BJ (cell line): Measurements from ENCODE around the gene ZNF682. TPM values are rescaled to one million over a fixed set of nuclear protein-coding genes. Genes with fewer than 3 reads are reported as not detected.
"Not testable (repeated sequence)": the region's sequence is repeated elsewhere in the genome, so short reads cannot be mapped to it uniquely, and the experiment has no call there.

ENCODE experiments used
- CTCF ChIA-PET: fragments of 350-600 bp; formaldehyde crosslinking; extraction: SDS; loops from one replicate; lab custom pipeline; 2021; ENCODE audit warnings: antibody characterized with exemption, inconsistent platforms; lab: Yijun Ruan, JAX
- POLR2A ChIA-PET: fragments of 300-600 bp; sonication (Branson Sonifier 250); formaldehyde crosslinking; extraction: SDS; loops from one replicate; lab custom pipeline; 2021; ENCODE audit warnings: antibody characterized with exemption; lab: Charles Lee
- DNase-seq: peaks from one replicate; pipeline ENCODE4 v3.0.0-alpha.2; 2011; ENCODE audit warnings: low read depth
- H3K27me3 ChIP-seq: 2 replicates; pipeline ENCODE4 v1.6.0; 2011; ENCODE audit warnings: low read length; ENCODE audit not compliant: control insufficient read depth, insufficient read depth
- H3K36me3 ChIP-seq: 2 replicates; pipeline ENCODE4 v1.5.1; 2011; ENCODE audit warnings: low read length; ENCODE audit not compliant: control insufficient read depth, insufficient read depth
- H3K4me3 ChIP-seq: 2 replicates; pipeline ENCODE4 v1.5.1; 2011; ENCODE audit warnings: low read depth, mild to moderate bottlenecking, control low read depth, low read length
- CTCF ChIP-seq: IDR thresholded peaks from 2 replicates; pipeline ENCODE4 v1.5.1; 2011; ENCODE audit warnings: low read depth, mild to moderate bottlenecking, control low read depth, inconsistent platforms, low read length, moderate library complexity; ENCODE audit not compliant: insufficient read depth
- polyA minus RNA-seq: library from RNA; depleted of rRNA, polyadenylated mRNA; stranded (reverse); fragments of >200 nt; gene quantifications from 2 replicates; pipeline ENCODE4 v1.2.3, GENCODE V29; 2011; rRNA and poly(A)+ RNA removed
- polyA plus RNA-seq: library from polyadenylated mRNA; depleted of rRNA; stranded (reverse); fragments of >200 nt; gene quantifications from 2 replicates; pipeline ENCODE4 v1.2.3, GENCODE V29; 2011; rRNA removed

Gene ZNF682
- 0.70 and 1.3 TPM in 2 replicates for polyA plus RNA-seq
- polyA minus RNA-seq, result 0.31 and 0.47 TPM in 2 replicates

GRCh38 chr19:20039203-20039723 lies at the start of gene ZNF682:
Gene ZNF682 (minus strand): TSS chr19:20039505. CDS start chr19:20039345, 160 bp downstream.
- DNase-seq, result peak; percentile 57
- peak within 1 kb of the TSS; percentile 85 for H3K4me3 ChIP-seq
- no peak for TF ChIP-seq CTCF
- ChIA-PET POLR2A (no interaction called here), CTCF (interaction anchor here (0.9 to 1.2 kb wide), 2 partner anchors 13 to 42 kb away, joined by 3 read pairs; no protein-coding TSS in a partner anchor)
- no peaks in the 10 kb centered on the region for H3K36me3 ChIP-seq
- no peaks in the 10 kb centered on the region for H3K27me3 ChIP-seq

GRCh38 chr19:20082876-20083275 lies 43.6 kb upstream of the ZNF682 start:
- CTCF ChIA-PET, POLR2A ChIA-PET, H3K4me3 ChIP-seq: not testable (repeated sequence)

GRCh38 chr19:20082232-20082833 lies 43.0 kb upstream of the ZNF682 start:
- POLR2A ChIA-PET, H3K36me3 ChIP-seq, DNase-seq, CTCF ChIA-PET, H3K27me3 ChIP-seq, H3K4me3 ChIP-seq: not testable (repeated sequence)

More at GRCh38 chr19:20082876-20083275, 43.6 kb upstream of the ZNF682 start:
- not testable (repeated sequence) for H3K36me3 ChIP-seq, H3K27me3 ChIP-seq, DNase-seq

GRCh38 chr19:20080656-20081055 lies 41.4 kb upstream of the ZNF682 start:
- H3K36me3 ChIP-seq, result no peaks in the 10 kb centered on the region
- H3K27me3 ChIP-seq, result no peaks in the 10 kb centered on the region
- DNase-seq, result no peak
- ChIA-PET POLR2A (no interaction called here), CTCF (no interaction called here)
- TF ChIP-seq CTCF, result no peak
- H3K4me3 ChIP-seq, result no peak overlapping the region

GRCh38 chr19:20079476-20079875 lies 40.2 kb upstream of the ZNF682 start:
- Histone ChIP-seq H3K27me3 (no peaks in the 10 kb centered on the region), H3K4me3 (no peak overlapping the region), H3K36me3 (no peaks in the 10 kb centered on the region)
- ChIA-PET CTCF (no interaction called here), POLR2A (no interaction called here)
- DNase-seq, result no peak
- no peak for TF ChIP-seq CTCF

- ChIA-PET POLR2A (no interaction called here), CTCF (interaction anchor here (1.4 kb wide), 1 partner anchor 15 kb away, joined by 4 read pairs; no protein-coding TSS in a partner anchor)
- Histone ChIP-seq H3K36me3 (no peaks in the 10 kb centered on the region), H3K4me3 (peak overlapping the region; percentile 47), H3K27me3 (no peaks in the 10 kb centered on the region)
- TF ChIP-seq CTCF, result no peak
- no peak for DNase-seq
Measured at GRCh38 chr19:20078581-20079031, 39.3 kb upstream of the ZNF682 start.
